Caco-2 (cell line): ENCODE measurements around the gene SAV1. TPM values are rescaled to one million over a fixed set of nuclear protein-coding genes. Genes with fewer than 3 reads are reported as not detected.
A peak's percentile ranks its signal among the peaks of the same experiment; 100 is the strongest.

Experiments used
- Bru-seq: library from RNA; stranded (reverse); fragments of 400-500 nt; gene quantifications from one replicate; lab custom pipeline; 2021; lab: Mats Ljungman, UMichigan
- BruChase-seq, 2 experiments: library from RNA; stranded (reverse); fragments of 400-500 nt; gene quantifications; one replicate each; lab custom pipeline; 2021; lab: Mats Ljungman, UMichigan
- BruUV-seq: library from RNA; stranded (reverse); fragments of 400-500 nt; replicated peaks from 2 replicates; lab custom pipeline; 2021; lab: Mats Ljungman, UMichigan
- CTCF ChIA-PET: fragments of 300-600 bp; sonication (Branson Sonifier 250); formaldehyde crosslinking; loops from one replicate; lab custom pipeline; 2022; ENCODE audit warnings: antibody characterized with exemption; lab: Charles Lee
- POLR2A ChIA-PET: fragments of 300-600 bp; sonication (Branson Sonifier 250); formaldehyde crosslinking; loops from one replicate; lab custom pipeline; 2022; ENCODE audit warnings: antibody characterized with exemption; lab: Charles Lee
- DNase-seq, 2 experiments: peaks; one replicate each; pipeline versions ENCODE4 v3.0.0 to v3.0.0-alpha.2; 2020 to 2022
- H3K27me3 ChIP-seq: replicated peaks from 2 replicates; pipeline ENCODE4 v1.6.0; 2011; ENCODE audit warnings: low read length; ENCODE audit not compliant: control insufficient read depth, insufficient read depth
- H3K36me3 ChIP-seq: 2 replicates; pipeline ENCODE4 v1.5.1; 2011; ENCODE audit warnings: low read length; ENCODE audit not compliant: control insufficient read depth, insufficient read depth
- H3K4me1 ChIP-seq: fragments of 250-450 bp; sonication (Bioruptor Pico); 2 replicates; pipeline ENCODE4 v1.5.1; 2020; ENCODE audit warnings: mild to moderate bottlenecking
- H3K4me3 ChIP-seq: 2 replicates; pipeline ENCODE4 v1.5.1; 2011; ENCODE audit warnings: low read depth, mild to moderate bottlenecking, control low read depth, low read length
- H3K9me3 ChIP-seq: fragments of 250-450 bp; sonication (Bioruptor Pico); 2 replicates; pipeline ENCODE4 v1.5.1; 2020; ENCODE audit warnings: mild to moderate bottlenecking, moderate library complexity
- H3K27ac Mint-ChIP-seq: one replicate; pipeline ENCODE4 v1.8.0; 2022; ENCODE audit warnings: mixed read lengths; ENCODE audit not compliant: unreplicated experiment
- H3K27me3 Mint-ChIP-seq: one replicate; pipeline ENCODE4 v1.8.0; 2022; ENCODE audit warnings: mixed read lengths; ENCODE audit not compliant: insufficient read depth, unreplicated experiment
- H3K36me3 Mint-ChIP-seq: one replicate; pipeline ENCODE4 v1.8.0; 2022; ENCODE audit warnings: mild to moderate bottlenecking, mixed read lengths; ENCODE audit not compliant: insufficient read depth, unreplicated experiment
- H3K4me1 Mint-ChIP-seq: one replicate; pipeline ENCODE4 v1.8.0; 2022; ENCODE audit warnings: low read depth, mixed read lengths; ENCODE audit not compliant: unreplicated experiment
- H3K4me3 Mint-ChIP-seq: one replicate; pipeline ENCODE4 v1.8.0; 2022; ENCODE audit warnings: mild to moderate bottlenecking, moderate library complexity, mixed read lengths; ENCODE audit not compliant: unreplicated experiment
- H3K9me3 Mint-ChIP-seq: one replicate; pipeline ENCODE4 v1.8.0; 2022; ENCODE audit warnings: mixed read lengths; ENCODE audit not compliant: unreplicated experiment
- CTCF ChIP-seq, 2 experiments: fragments of 200-600 bp in 1 of 2; IDR thresholded peaks; 1 replicate in 1 of 2; 2 replicates in 1 of 2; pipeline versions ENCODE4 v1.5.1 to v1.8.0; 2011 to 2022; ENCODE audit warnings: antibody characterized with exemption in 1 of 2, control low read depth in 1 of 2, inconsistent platforms in 1 of 2, low read depth in 1 of 2, low read length in 1 of 2, mild to moderate bottlenecking in 1 of 2, moderate library complexity in 1 of 2; ENCODE audit not compliant: insufficient read depth in 1 of 2, severe bottlenecking in 1 of 2, unreplicated experiment in 1 of 2
- intact Hi-C: fragments of 100-400 bp; cut with micrococcal nuclease; formaldehyde crosslinking; loops from one replicate; pipeline ENCODE4 v1.10.0; 2022; ENCODE audit not compliant: unreplicated experiment
- long read RNA-seq: library from polyadenylated mRNA; stranded (forward); transcript quantifications from one replicate; pipeline ENCODE4 v2.0.0, GENCODE V29; 2022
- total RNA-seq: library from RNA; stranded (reverse); gene quantifications from 2 replicates; pipeline ENCODE4 v1.2.3, GENCODE V29; 2022

The SAV1 gene
- total RNA-seq = 28.0 and 28.3 TPM in 2 replicates
- Bru-seq, nascent RNA = percentile 80 among the genes with signal in this experiment
- percentile 80 among the genes with signal in this experiment for BruChase-seq, experiment 1, labeled RNA remaining after a 2-hour chase
- percentile 75 among the genes with signal in this experiment for BruChase-seq, experiment 2, labeled RNA remaining after a 6-hour chase
- long read RNA-seq, transcript SAV1-201 (5 exons, 3,063 nt) = major isoform, 41 of 57 reads
- long read RNA-seq, partial matches to known transcripts = 9 of 57 reads
- long read RNA-seq, other reads (novel, unspliced or antisense) = 6 of 57 reads

- CTCF ChIA-PET = interaction anchor here (0.6 to 1.1 kb wide), 2 partner anchors 106 to 775 kb away, joined by 3 to 5 read pairs; partner anchors contain the start of gene ARF6
- H3K4me3 Mint-ChIP-seq = no peak within 1 kb of the TSS
- intact Hi-C loops = no loop called here
These were observed at the start of gene SAV1 for GRCh38 chr14:50667996-50668825. TSS of gene SAV1 (minus strand) at chr14:50668306. CDS start at chr14:50667967, 339 bp downstream.

GRCh38 chr14:50717811-50718210 lies 49.7 kb upstream of the SAV1 start:
- POLR2A ChIA-PET = no interaction called here
- BruUV-seq = no TSS peak

More at GRCh38 chr14:50667996-50668825, at the start of gene SAV1:
- Mint-ChIP-seq H3K27ac (no peak within 1 kb of the TSS), H3K27me3 (no peaks in the 10 kb centered on the region), H3K4me1 (no peaks in the 10 kb centered on the region), H3K36me3 (peaks cover 21% of the 10 kb centered on the region), H3K9me3 (no peaks in the 10 kb centered on the region)
- peak; percentile 80 to 87 for DNase-seq
- Histone ChIP-seq H3K36me3 (no peaks in the 10 kb centered on the region), H3K4me3 (peak within 1 kb of the TSS; percentile 75), H3K9me3 (no peaks in the 10 kb centered on the region), H3K4me1 (peaks cover 28% of the 10 kb centered on the region), H3K27me3 (no peaks in the 10 kb centered on the region)
- no peak for TF ChIP-seq CTCF (IDR thresholded peaks at IDR 0.05; ENCODE audit: insufficient read depth in 1 of 2, low read depth in 1 of 2, low read length in 1 of 2, severe bottlenecking in 1 of 2, unreplicated experiment in 1 of 2)
- POLR2A ChIA-PET = interaction anchor here (0.6 to 1.0 kb wide), 4 partner anchors 9 to 1759 kb away, joined by 3 to 4 read pairs (median 3); no protein-coding TSS in a partner anchor
- BruUV-seq = no TSS peak

More at GRCh38 chr14:50717811-50718210, 49.7 kb upstream of the SAV1 start:
- DNase-seq = no peak
- H3K27me3 ChIP-seq = no peaks in the 10 kb centered on the region
- H3K9me3 ChIP-seq = no peaks in the 10 kb centered on the region
- no peaks in the 10 kb centered on the region for H3K27me3 Mint-ChIP-seq
- H3K9me3 Mint-ChIP-seq = no peaks in the 10 kb centered on the region
- no peaks in the 10 kb centered on the region for H3K4me1 ChIP-seq
- no peak overlapping the region for H3K4me3 ChIP-seq
- H3K4me3 Mint-ChIP-seq = no peak overlapping the region
- CTCF ChIA-PET = no interaction called here
- TF ChIP-seq CTCF (IDR thresholded peaks at IDR 0.05; ENCODE audit: insufficient read depth in 1 of 2, low read depth in 1 of 2, low read length in 1 of 2, severe bottlenecking in 1 of 2, unreplicated experiment in 1 of 2) = no peak
- H3K36me3 Mint-ChIP-seq = no peaks in the 10 kb centered on the region
- intact Hi-C loops = no loop called here
- H3K27ac Mint-ChIP-seq = no peak overlapping the region
- no peaks in the 10 kb centered on the region for H3K4me1 Mint-ChIP-seq
- no peaks in the 10 kb centered on the region for H3K36me3 ChIP-seq
